ENCODE results near the gene BCR.

BCR gene

DNA sequence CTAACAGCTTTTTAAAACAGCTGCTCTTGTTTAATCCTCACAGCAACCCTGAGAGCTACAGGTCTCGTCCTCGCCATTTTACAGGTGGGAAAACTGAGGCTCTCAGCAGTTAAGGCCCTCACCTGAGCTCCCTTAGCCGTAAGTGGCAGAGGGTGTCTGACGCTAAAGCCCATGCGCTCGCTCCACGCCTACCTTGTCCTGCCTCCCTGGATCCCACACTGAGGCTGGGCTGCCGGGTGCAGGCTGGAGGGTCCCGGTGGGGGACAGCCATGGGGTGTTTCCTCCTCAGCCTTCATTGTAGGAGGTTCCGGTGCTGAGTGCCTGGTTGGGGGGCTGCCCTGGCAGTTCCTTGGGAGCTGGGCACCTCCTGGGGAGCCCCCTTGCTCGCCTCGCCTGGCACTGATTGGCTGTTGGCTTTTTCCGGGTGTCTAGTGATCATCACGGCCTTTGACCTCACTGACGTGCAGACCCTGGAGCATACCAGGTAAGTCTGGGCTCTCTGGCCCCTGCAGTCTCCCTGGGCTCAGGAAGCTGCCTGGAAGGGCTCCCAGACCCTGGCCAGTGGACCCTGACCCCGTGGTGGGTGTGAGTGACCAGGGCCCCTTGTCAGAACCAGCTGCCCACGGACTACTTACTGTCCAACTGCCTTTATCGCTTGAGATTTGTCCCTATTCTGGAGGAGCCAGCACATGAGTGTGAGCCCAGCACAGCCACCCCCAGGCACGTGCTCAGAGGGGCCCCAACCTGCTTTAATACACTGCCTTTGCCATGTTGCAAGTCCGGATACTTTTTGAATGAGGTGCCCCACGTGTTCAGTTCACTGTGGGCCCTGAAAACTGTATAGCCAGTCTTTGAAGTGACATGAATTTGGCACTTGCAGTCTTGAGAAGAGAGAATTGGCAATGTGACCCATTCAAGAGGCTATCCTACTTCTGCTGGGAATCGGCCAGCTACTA is 22.5 kb upstream of the BCR start:
- Histone ChIP-seq H3K9me3 (ENCODE audit: insufficient read depth, low read length) (no peaks in the 10 kb centered on the region), H3K79me2 (ENCODE audit: insufficient read depth, low read length) (no peaks in the 10 kb centered on the region), H3K36me3 (ENCODE audit: low read length) (no peaks in the 10 kb centered on the region), H3K9me2 (replicated peaks; ENCODE audit: insufficient read depth, low read length) (no peaks in the 10 kb centered on the region), H2AFZ (ENCODE audit: low read depth, low read length, severe bottlenecking) (no peak overlapping the region), H3F3A (ENCODE audit: insufficient read depth) (no peaks in the 10 kb centered on the region), H4K20me1 (ENCODE audit: low read depth, low read length) (no peaks in the 10 kb centered on the region), H3K27me3 (ENCODE audit: low read length) (no peaks in the 10 kb centered on the region), H3K27ac (ENCODE audit: low read depth, low read length) (no peak overlapping the region), H3K4me2 (ENCODE audit: low read depth, low read length, poor library complexity, severe bottlenecking) (no peak overlapping the region), H3K9ac (ENCODE audit: low read length) (no peak overlapping the region), H3K4me3 (ENCODE audit: insufficient read depth, low read length, poor library complexity, severe bottlenecking) (no peak overlapping the region)
- TF ChIP-seq, protein P1, sequence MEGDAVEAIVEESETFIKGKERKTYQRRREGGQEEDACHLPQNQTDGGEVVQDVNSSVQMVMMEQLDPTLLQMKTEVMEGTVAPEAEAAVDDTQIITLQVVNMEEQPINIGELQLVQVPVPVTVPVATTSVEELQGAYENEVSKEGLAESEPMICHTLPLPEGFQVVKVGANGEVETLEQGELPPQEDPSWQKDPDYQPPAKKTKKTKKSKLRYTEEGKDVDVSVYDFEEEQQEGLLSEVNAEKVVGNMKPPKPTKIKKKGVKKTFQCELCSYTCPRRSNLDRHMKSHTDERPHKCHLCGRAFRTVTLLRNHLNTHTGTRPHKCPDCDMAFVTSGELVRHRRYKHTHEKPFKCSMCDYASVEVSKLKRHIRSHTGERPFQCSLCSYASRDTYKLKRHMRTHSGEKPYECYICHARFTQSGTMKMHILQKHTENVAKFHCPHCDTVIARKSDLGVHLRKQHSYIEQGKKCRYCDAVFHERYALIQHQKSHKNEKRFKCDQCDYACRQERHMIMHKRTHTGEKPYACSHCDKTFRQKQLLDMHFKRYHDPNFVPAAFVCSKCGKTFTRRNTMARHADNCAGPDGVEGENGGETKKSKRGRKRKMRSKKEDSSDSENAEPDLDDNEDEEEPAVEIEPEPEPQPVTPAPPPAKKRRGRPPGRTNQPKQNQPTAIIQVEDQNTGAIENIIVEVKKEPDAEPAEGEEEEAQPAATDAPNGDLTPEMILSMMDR (IDR thresholded peaks at IDR 0.05; ENCODE audit: insufficient read depth, low read length, poor library complexity, severe bottlenecking), result no peak
- no peak for TF ChIP-seq EZH2phosphoT487 (conservative IDR thresholded peaks at IDR 0.05; ENCODE audit: low read length)

DNA sequence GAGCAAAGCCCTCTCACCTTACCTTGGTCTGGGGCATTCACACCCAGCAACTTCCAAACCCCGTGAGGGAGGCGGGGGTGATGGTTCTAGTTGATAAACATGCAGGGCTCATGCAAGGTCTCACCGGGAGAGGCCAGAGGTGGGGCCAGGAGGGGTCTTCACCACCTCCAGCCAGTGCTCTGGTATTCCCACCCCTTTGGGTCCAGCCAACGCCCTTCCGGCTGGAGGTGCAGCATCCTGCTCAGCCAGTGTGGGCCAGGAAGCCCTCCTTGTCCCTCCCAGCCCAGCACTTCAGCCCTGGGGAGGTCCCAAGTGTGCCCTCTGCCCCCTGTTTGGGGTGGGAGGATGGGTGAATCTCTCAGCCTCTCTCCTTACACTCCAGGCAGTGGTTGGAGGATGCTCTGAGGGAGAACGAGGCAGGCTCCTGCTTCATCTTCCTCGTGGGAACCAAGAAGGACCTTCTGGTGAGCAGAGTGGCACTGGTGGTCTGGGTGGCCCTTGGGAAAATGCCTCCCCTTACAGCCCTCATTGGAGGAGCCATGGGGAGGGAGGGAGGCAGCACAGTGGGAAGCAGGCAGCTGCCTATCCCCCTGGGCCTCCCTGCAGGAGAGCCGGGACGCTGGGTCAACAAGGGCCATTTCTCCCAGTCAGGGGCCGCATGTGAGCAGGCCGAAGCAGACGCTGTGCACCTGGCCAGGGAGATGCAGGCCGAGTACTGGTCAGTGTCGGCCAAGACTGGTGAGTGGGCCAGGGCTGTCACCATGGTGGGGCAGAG is 21.6 kb upstream of the BCR start:
- no peak overlapping the region for H3K9ac ChIP-seq (ENCODE audit: low read length)
- no peaks in the 10 kb centered on the region for H3K79me2 ChIP-seq (ENCODE audit: insufficient read depth, low read length)
- no peaks in the 10 kb centered on the region for H3K9me2 ChIP-seq (replicated peaks; ENCODE audit: insufficient read depth, low read length)
- no peaks in the 10 kb centered on the region for H3F3A ChIP-seq (ENCODE audit: insufficient read depth)
- no peak overlapping the region for H3K4me2 ChIP-seq (ENCODE audit: low read depth, low read length, poor library complexity, severe bottlenecking)
- H3K27me3 ChIP-seq (ENCODE audit: low read length), result no peaks in the 10 kb centered on the region
- H3K27ac ChIP-seq (ENCODE audit: low read depth, low read length), result no peak overlapping the region
- H3K4me3 ChIP-seq (ENCODE audit: insufficient read depth, low read length, poor library complexity, severe bottlenecking), result no peak overlapping the region
- no peaks in the 10 kb centered on the region for H4K20me1 ChIP-seq (ENCODE audit: low read depth, low read length)
- TF ChIP-seq EZH2phosphoT487 (conservative IDR thresholded peaks at IDR 0.05; ENCODE audit: low read length), result no peak
- TF ChIP-seq, protein P1 (IDR thresholded peaks at IDR 0.05; ENCODE audit: insufficient read depth, low read length, poor library complexity, severe bottlenecking), result no peak
- no peaks in the 10 kb centered on the region for H3K9me3 ChIP-seq (ENCODE audit: insufficient read depth, low read length)
- no peaks in the 10 kb centered on the region for H3K36me3 ChIP-seq (ENCODE audit: low read length)
- H2AFZ ChIP-seq (ENCODE audit: low read depth, low read length, severe bottlenecking), result no peak overlapping the region

- H3K79me2 ChIP-seq (ENCODE audit: insufficient read depth, low read length), result no peaks in the 10 kb centered on the region
- H3K9me2 ChIP-seq (replicated peaks; ENCODE audit: insufficient read depth, low read length), result no peaks in the 10 kb centered on the region
- no peaks in the 10 kb centered on the region for H3F3A ChIP-seq (ENCODE audit: insufficient read depth)
- H3K27me3 ChIP-seq (ENCODE audit: low read length), result no peaks in the 10 kb centered on the region
- no peaks in the 10 kb centered on the region for H3K9me3 ChIP-seq (ENCODE audit: insufficient read depth, low read length)
- no peak for TF ChIP-seq EZH2phosphoT487 (conservative IDR thresholded peaks at IDR 0.05; ENCODE audit: low read length)
- TF ChIP-seq, protein P1 (IDR thresholded peaks at IDR 0.05; ENCODE audit: insufficient read depth, low read length, poor library complexity, severe bottlenecking), result no peak
- no peaks in the 10 kb centered on the region for H3K36me3 ChIP-seq (ENCODE audit: low read length)
- H3K4me2 ChIP-seq (ENCODE audit: low read depth, low read length, poor library complexity, severe bottlenecking), result no peak overlapping the region
- H3K9ac ChIP-seq (ENCODE audit: low read length), result no peak overlapping the region
- no peak overlapping the region for H2AFZ ChIP-seq (ENCODE audit: low read depth, low read length, severe bottlenecking)
- H3K27ac ChIP-seq (ENCODE audit: low read depth, low read length), result no peak overlapping the region
- H3K4me3 ChIP-seq (ENCODE audit: insufficient read depth, low read length, poor library complexity, severe bottlenecking), result no peak overlapping the region
- H4K20me1 ChIP-seq (ENCODE audit: low read depth, low read length), result no peaks in the 10 kb centered on the region
Measured at GRCh38 chr22:23159291-23159630, 21.0 kb upstream of the BCR start.
